Stimulated activated CD4-positive, alpha-beta T cell treated with anti-CD3 and anti-CD28 coated beads, Interleukin-2, amount 100 ng/mL, for 48 hours (primary cell): ENCODE data around the gene LCP2.
A peak's percentile ranks its signal among the peaks of the same experiment; 100 is the strongest.

ENCODE experiments used
- DNase-seq, 2 donors: peaks; one replicate each; pipeline ENCODE4 v3.0.0-alpha.2; 2020

LCP2 gene

GRCh38 chr5:170297589-170298462, at the start of gene LCP2:
Gene LCP2 (minus strand): TSS chr5:170297777. CDS start chr5:170297611, 166 bp downstream.
- DNase-seq: no peak

DNA sequence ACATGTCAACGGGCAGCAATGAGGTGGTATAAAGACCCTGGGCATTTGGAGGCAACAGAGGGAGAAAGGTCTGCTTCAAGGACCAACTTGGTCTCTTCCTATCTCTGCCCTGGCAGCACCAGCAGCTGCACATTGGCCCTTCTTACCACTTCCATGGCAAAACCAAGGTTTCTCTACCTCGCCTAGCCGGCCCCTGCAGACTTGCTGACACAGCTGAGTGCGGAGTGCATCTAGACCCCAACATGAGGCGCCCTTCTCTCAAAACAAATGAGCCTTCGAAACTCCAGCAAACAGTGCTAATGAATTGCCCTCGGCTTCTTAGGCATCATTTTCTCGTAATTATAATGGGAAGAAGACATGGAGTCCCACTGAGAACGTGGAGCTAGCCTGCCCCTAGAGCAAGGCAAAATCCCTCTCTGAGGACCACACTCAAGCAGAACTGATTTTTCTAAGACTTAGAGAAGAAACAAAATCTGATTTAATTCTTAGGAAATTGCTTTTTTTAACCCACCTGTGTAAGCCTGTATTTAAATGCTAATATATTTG, 49.5 kb upstream of the LCP2 start:
- DNase-seq: no peak

- DNase-seq: no peak
Measured at GRCh38 chr5:170345971-170346370, 48.4 kb upstream of the LCP2 start.

DNA sequence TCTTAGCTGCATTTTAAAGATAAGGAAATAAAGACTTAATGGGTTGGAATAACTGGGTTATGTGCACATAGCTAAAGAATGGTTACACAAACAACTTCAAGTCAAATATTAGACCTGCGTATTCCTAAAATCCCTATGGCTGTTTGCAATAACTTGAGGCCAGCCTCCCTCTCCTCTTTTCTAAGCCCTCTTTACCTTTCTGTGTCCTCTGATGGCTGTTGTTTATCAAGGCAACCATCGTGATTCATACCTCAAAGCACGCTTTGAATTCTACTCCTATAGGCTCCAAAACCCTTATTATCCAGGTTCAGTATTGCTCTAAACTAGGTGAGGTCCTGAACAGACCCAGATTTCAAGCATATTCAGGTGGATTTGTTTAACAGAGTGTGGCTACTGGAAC, 45.6 kb upstream of the LCP2 start:
- DNase-seq: no peak

DNA sequence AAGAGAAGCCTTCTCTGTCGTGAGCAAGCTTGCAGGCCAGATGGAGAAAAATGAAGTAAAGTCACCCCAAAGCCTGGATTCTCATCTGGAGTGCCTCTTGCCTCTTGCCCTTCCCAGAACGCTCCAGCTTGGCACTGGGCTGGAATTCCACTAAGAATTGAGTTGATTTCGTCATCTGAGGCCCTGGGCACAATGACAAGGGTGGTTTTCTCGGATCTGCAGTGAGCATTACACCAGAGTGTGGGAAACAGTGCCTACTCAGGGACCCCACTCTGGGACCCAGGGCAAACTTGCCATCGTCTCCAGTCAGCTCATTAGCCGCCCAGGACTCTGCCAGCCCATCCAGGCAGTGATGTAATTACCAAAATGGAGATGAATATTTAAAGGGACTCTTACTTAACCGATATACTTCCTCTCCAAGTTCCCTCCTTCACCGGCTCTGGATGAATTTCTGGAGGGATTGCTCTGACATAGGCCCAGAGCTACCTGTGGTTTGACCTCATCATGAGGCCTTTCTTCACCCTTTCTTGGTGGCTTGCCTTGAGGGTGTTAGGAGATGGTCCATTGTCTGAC, 44.7 kb upstream of the LCP2 start:
- no peak for DNase-seq

- DNase-seq: no peak
Measured at GRCh38 chr5:170341545-170341944, 44.0 kb upstream of the LCP2 start.

DNA sequence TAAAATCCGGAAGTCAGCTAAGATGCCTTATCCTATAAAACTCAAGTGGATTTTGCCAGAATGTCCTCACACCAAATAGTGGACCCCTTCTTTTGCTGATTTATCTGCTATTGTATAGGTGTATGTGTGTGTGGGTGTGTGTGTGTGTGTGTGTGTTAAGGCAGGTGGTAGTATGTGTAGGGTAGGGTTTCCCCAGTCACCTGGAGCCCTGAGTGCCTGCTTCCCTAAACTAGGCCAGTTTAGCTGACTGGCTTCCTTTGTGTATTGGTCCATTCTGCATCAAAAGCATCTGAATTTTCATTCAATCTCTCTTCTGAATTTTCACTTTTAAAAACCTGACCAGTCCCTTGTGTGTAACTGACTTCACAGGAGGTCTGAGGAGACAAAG, 42.2 kb upstream of the LCP2 start:
- no peak for DNase-seq

GRCh38 chr5:170338933-170339779, 41.6 kb upstream of the LCP2 start:
- DNase-seq: peak; percentile 46 to 52

- DNase-seq: no peak
Measured at GRCh38 chr5:170338291-170338690, 40.7 kb upstream of the LCP2 start.

DNA sequence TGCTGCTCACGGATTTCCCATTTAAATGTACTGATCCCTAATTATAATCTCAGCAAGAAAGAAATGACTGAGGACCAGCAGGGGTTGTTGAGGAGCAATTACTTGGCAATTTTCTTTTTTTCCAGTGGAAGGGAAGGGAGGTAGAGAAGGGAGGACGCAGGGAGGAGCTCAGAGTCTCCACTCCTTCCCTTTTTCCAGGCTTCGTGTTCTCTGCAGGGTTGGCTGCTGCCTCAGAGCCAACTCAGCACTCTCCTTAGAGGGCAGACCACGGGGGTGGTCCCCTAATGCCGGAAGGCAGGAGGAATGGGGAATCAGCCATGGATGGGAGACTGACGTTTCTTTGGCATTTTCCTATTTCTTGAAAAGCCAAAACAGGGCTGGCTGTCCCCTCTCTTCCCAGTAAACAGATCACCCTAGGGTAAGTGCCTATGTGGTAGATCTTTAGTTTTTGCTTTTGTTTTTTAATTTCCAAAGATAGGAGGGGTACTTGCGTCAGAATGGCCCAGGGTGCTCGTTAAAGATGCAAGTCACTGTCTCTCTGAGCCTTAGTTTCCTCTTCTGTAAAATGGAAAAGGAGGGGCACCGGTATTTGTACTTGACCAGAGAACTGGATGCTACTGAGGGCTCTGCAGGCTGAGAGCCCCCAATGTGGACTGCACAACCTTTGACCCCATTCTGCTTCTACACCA, 39.6 kb upstream of the LCP2 start:
- no peak for DNase-seq

DNA sequence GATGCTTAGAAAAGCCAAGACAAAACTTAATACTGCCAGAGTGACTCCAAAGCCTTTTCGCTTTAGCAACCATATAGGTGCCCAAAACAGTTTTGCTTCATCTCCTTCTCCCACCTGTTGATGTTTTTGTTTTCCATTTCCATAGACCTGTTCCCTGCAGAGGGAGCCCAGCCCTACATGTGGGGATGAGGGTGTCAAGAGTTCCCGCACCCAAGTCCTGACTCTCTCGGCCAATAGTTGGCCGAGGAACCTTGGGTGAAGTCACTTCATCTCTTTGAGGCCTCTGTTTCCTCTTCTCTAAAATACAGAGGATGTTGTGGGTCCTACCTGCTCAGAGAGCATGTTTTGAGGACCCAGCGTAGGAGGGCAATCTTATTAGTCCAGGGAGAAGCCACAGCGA, 38.5 kb upstream of the LCP2 start:
- DNase-seq: no peak

DNA sequence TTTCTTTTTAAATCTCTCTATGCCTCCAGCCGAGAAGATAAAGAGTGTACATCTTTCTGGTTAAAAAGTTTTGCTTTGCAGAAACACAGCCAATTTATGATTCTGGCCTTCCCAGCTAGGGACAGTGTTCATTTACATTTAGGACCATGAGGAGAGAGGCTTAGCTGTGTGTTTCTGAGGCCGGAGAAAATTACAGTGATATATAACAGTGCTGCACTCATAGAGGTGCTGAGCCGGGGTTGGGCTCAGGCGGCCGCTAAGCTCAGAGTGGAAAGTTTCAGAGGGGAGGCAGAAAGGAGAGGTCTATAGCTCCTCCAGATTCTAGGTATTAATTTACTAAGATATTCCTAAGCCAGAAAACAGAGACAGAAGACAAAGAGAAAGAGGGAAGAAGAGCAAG, 37.0 kb upstream of the LCP2 start:
- no peak for DNase-seq

DNA sequence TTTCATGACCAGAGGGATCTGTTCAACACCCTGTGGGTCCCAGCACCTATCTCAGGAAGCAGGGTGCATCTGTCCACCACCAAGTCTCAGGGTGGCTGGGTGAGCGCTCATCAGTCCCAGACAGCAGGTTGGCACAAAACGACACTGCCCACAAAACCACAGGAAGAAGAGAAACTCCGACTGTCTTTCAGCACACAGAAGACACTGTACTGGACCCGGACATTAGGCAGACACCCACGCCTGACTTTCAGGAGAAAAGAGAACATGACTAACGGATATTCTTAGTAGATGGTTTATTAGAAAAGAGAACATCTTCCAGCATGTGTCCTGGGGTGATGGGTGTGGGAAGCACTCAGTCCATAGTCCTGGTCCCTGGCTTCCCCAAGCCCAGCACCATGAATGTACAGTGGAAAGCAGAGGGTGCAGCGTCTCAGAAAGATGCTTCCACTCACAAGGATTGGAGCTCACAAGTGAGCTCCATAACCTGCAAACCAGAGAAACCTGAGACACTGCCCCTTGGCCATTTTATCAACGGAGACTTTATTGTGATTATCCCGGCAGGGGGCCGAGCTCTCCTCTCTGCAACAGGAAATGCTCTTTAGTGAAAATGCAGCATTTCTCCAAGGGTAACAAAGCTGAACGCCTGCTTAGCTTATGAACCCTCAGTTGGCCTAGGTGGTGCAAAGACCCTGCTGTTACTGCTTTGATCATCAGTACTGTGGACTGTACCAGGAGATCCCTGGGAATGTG, 35.8 kb upstream of the LCP2 start:
- peak; percentile 50 to 51 for DNase-seq

DNA sequence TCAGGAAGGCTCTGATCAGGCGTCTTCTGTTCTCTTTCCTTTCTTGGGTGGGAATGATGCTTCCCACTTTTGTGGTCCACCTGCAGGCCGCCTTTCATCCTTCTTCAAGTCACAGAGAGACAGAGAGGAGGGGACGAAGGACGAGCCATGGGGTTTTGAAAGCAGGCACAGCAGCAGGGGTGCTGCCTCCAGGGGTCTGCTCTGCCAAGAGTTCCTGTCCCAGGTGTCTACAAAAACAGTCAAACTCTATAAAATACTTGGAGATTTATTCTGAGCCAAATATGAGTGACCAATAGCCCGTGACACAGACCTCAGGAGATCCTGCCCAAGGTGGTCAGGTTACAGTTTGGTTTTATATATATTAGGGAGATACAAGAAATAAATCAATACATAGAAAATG, 34.5 kb upstream of the LCP2 start:
- no peak for DNase-seq

DNA sequence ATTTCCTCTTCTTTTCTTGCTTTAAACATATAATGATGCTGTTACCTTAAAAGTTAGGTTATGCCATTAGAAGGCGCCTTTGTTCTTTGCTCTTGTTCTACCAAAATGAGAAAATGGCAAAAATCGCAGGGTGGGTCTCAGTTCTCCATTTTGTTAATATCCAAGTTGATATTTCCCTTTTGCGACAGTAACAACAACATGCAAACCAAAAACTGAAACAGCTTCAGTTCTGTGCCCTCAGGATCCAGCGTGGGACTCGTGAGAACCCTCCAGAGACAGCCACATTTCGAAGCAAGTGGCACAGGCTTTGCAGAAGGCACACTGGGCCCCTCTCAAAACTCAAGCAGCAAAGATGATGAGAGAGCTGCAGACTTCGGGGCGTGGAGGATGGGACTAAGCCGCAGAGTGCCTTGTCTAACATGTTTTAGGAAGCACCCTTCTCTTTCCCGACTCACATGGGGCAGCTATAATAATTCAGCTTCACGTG, 33.0 kb upstream of the LCP2 start:
- no peak for DNase-seq

GRCh38 chr5:170329524-170329923, 31.9 kb upstream of the LCP2 start:
- DNase-seq: no peak

DNA sequence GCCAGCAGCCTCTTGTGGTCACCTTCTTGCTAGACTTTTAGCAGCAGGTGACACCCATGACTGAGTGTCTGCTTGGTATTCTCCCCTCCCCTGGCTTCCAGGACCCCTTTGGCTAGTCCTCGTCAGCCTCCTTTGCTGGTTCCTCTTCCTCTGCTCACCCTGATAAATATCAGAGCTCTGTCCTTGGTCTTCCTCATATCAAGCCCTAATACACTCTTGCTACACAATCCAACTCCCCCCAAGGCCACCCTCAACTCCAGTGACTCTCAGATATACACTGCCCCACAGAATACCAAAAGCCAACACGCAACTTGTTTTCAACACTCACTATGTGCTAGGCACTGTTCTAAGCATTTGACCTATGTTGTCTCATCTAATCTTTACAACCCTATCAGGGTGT, 30.3 kb upstream of the LCP2 start:
- DNase-seq: no peak

DNA sequence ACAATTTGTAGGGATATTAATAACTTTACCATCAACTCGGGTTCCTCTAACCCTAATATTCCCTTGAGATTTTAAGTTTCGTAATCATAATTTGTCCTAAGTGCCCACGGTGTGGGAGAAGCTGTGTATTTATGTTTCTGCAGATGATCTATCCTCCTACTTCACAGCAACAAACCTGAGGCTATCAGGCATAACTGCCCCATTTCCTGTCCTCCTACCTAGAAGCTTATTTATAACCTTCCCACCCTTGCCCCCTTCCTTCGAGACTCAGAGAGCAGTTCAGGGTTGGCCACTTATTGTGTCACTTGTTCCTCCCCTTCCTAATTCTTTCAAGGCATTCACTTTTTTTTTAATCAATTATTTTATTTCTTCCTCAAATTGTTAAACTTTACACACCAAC, 29.6 kb upstream of the LCP2 start:
- no peak for DNase-seq

GRCh38 chr5:170319301-170319700, 21.7 kb upstream of the LCP2 start:
- no peak for DNase-seq

- no peak for DNase-seq
Measured at GRCh38 chr5:170317499-170317898, 19.9 kb upstream of the LCP2 start.

DNA sequence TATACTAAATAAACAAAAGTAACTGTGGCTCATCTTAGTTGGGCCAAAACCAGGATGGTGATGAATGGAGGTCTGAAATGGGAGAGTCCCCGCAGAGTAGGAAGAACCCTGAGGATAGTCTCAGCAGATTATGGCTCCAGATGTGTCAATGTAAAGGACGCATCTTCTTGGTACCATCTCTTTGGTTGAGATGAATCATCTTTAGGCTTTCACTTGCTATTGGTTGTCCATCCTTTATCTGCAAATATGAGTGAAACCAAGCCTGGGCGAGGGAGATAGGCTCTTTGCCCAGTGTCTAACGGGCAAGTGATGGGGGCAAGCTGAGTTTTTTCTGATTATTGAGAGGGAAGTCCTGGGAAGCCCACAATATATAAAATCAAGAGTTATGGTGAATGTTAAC, 19.4 kb upstream of the LCP2 start:
- DNase-seq: no peak

DNA sequence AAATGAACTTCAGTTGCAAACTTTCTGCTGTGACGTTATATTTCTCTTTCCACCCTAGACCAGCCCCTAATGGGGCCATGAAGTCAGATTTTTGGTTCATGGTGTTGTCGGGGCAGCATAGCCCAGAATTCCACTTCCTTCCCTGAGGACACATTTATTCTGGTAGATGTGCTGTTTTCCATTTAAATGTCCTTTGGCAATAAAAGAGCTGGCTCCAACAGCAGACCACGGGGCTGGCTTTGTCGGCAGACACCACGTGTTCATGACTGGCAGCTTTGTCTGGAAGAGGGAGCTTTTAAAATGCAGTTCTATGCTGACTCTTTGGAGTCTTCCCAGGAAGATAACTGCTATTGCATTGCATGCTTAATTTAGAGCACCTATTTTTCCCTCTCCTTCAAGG, 17.6 kb upstream of the LCP2 start:
- DNase-seq: no peak
